ENCODE results near the gene AKAP6.

AKAP6 gene, protein sequence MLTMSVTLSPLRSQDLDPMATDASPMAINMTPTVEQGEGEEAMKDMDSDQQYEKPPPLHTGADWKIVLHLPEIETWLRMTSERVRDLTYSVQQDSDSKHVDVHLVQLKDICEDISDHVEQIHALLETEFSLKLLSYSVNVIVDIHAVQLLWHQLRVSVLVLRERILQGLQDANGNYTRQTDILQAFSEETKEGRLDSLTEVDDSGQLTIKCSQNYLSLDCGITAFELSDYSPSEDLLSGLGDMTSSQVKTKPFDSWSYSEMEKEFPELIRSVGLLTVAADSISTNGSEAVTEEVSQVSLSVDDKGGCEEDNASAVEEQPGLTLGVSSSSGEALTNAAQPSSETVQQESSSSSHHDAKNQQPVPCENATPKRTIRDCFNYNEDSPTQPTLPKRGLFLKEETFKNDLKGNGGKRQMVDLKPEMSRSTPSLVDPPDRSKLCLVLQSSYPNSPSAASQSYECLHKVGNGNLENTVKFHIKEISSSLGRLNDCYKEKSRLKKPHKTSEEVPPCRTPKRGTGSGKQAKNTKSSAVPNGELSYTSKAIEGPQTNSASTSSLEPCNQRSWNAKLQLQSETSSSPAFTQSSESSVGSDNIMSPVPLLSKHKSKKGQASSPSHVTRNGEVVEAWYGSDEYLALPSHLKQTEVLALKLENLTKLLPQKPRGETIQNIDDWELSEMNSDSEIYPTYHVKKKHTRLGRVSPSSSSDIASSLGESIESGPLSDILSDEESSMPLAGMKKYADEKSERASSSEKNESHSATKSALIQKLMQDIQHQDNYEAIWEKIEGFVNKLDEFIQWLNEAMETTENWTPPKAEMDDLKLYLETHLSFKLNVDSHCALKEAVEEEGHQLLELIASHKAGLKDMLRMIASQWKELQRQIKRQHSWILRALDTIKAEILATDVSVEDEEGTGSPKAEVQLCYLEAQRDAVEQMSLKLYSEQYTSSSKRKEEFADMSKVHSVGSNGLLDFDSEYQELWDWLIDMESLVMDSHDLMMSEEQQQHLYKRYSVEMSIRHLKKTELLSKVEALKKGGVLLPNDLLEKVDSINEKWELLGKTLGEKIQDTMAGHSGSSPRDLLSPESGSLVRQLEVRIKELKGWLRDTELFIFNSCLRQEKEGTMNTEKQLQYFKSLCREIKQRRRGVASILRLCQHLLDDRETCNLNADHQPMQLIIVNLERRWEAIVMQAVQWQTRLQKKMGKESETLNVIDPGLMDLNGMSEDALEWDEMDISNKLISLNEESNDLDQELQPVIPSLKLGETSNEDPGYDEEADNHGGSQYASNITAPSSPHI (N-terminal part only)

DNA sequence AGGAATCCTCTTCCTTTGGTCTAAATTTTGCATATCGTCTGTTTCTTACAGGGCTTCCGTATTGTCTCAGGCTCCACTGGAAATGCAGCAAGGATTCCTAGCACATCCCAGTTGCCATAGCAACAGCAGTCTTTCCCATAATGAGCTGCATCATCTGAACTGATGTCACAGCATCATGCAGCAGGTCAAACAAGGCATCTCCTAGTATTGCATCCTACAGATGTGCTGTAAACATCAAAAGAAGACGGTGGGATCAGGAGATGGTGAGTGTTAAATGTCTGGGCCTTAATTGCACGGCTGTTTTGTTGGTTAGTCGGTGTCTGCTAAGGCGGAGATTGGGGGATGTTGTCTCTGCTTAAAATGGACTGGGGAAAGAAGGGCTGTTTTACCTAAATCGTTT is at the start of gene AKAP6:
AKAP6 (plus strand) TSS at position 153 of the 400 bp plus-strand sequence. CDS start 104,196 bp downstream, outside the sequence.
- H3K27me3 Mint-ChIP-seq, result no peaks in the 10 kb centered on the region
- H3K4me3 Mint-ChIP-seq, result no peak within 1 kb of the TSS
- no peak for DNase-seq
- peaks cover 2% of the 10 kb centered on the region for H3K9me3 Mint-ChIP-seq
- no peak within 1 kb of the TSS for H3K27ac Mint-ChIP-seq
- H3K4me1 Mint-ChIP-seq, result no peaks in the 10 kb centered on the region
- no peaks in the 10 kb centered on the region for H3K36me3 Mint-ChIP-seq
- CTCF ChIA-PET, result interaction anchor here (1.0 kb wide), 1 partner anchor 74 kb away, joined by 3 read pairs; no protein-coding TSS in a partner anchor

DNA sequence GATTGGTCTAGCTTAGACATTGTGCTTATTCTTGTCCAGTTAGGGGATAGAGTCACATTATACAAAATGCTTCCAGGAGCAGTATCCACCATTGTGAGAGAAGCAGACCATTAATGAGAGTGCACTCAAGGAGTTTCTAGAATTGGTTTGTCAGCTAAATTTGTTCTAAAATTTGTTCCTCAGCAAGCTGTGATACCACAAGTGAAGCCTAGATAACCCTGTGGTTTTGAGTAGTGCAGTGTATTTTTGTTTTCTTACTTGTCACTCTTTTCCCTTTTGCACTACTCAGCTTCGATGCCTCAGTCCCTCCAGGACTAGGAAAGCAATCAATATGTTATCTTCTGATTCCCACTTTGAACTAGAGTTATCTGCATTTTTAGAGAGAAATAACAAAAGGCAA is 42.5 kb upstream of the AKAP6 start:
- H3K27me3 Mint-ChIP-seq, result no peaks in the 10 kb centered on the region
- no peak for DNase-seq
- H3K9me3 Mint-ChIP-seq, result peaks cover 7% of the 10 kb centered on the region
- CTCF ChIA-PET, result no interaction called here
- H3K27ac Mint-ChIP-seq, result no peak overlapping the region
- no peaks in the 10 kb centered on the region for H3K36me3 Mint-ChIP-seq
- H3K4me3 Mint-ChIP-seq, result no peak overlapping the region
- H3K4me1 Mint-ChIP-seq, result no peaks in the 10 kb centered on the region

DNA sequence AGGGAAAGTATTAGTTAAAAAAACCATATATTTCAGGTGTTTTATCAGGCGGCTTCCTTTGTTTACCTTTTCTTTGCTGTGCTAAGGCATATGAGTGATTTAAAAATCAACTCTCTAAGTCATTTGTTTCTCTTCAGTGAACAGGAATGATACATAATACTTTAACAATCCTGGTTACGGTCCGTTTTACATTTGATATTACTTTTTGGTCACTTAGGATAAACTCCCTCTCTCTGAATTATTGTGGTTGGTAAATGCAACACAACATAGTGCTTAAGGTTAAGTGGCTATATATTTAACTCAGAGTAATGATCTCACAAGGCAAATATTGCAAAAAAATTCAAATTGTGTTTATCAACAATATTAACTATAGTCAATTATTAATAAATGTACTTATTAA is 32.7 kb upstream of the AKAP6 start:
- Mint-ChIP-seq H3K27ac (no peak overlapping the region), H3K4me3 (no peak overlapping the region), H3K27me3 (no peaks in the 10 kb centered on the region), H3K4me1 (no peaks in the 10 kb centered on the region), H3K36me3 (no peaks in the 10 kb centered on the region), H3K9me3 (peaks cover 1% of the 10 kb centered on the region)
- no peak for DNase-seq
- CTCF ChIA-PET, result no interaction called here

DNA sequence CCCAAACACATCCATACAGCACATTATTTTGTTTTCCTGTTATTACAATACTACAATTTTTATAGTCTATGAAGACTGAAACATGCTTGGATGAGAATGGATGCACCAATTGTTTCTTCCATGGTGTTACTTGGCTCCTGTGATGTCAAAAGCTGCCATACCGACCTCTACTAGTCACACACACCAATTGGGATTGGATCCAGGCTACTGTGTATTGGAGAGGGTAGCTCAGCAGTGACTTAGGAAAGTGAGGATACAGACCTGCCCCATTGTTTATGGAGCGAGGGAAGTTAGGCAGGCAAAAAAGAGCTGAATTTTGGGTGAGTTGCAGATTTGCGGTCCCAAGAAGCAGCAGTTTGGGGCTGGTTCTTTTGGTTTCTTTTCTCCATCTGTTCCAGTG is 30.8 kb upstream of the AKAP6 start:
- no peaks in the 10 kb centered on the region for H3K36me3 Mint-ChIP-seq
- no peak overlapping the region for H3K4me3 Mint-ChIP-seq
- no peaks in the 10 kb centered on the region for H3K9me3 Mint-ChIP-seq
- no peak overlapping the region for H3K27ac Mint-ChIP-seq
- H3K27me3 Mint-ChIP-seq, result no peaks in the 10 kb centered on the region
- H3K4me1 Mint-ChIP-seq, result no peaks in the 10 kb centered on the region
- CTCF ChIA-PET, result no interaction called here
- DNase-seq, result no peak

DNA sequence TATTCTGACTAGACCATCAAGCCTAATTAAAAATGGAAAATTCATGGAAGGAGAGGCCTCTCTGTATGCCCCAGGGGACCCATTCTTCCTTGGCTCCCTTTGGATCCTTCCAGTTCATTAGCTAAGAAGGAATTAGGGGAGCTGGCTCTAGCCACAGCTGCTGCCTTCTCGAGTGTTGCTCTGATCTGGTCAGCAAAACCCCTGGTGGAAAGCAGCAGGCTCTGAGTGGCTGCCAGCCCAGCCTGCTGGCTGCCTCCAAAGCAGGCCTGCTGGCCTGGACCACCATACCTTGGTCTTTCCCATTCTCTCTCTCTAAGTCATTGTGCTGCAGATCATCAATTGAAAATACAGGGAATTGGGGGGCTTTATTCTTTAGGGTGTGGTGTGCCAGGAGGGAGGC is 29.0 kb upstream of the AKAP6 start:
- no peaks in the 10 kb centered on the region for H3K4me1 Mint-ChIP-seq
- CTCF ChIA-PET, result no interaction called here
- DNase-seq, result no peak
- H3K27me3 Mint-ChIP-seq, result no peaks in the 10 kb centered on the region
- H3K4me3 Mint-ChIP-seq, result no peak overlapping the region
- no peaks in the 10 kb centered on the region for H3K9me3 Mint-ChIP-seq
- no peaks in the 10 kb centered on the region for H3K36me3 Mint-ChIP-seq
- H3K27ac Mint-ChIP-seq, result no peak overlapping the region

DNA sequence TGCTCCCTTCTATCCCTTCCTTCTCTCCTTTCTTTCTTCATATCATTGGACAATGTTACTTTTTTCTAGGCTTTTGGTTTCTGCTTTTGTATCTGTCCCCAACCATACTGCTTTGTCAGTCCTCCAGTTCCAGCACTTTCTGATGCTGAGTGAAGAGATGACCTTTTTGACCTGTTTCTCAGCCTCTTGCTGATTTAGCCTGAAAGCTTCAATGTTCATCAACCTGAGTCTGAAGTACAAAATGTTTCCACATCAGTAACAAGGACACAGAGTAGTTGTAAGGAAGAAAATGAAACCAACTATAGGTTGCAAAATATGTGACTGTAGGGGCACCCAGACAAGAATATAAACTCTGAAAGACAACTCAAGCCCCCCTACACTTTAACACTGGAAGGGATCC is 25.2 kb upstream of the AKAP6 start:
- Mint-ChIP-seq H3K9me3 (no peaks in the 10 kb centered on the region), H3K27ac (no peak overlapping the region), H3K27me3 (no peaks in the 10 kb centered on the region), H3K36me3 (no peaks in the 10 kb centered on the region), H3K4me1 (no peaks in the 10 kb centered on the region), H3K4me3 (no peak overlapping the region)
- CTCF ChIA-PET, result no interaction called here
- DNase-seq, result no peak

DNA sequence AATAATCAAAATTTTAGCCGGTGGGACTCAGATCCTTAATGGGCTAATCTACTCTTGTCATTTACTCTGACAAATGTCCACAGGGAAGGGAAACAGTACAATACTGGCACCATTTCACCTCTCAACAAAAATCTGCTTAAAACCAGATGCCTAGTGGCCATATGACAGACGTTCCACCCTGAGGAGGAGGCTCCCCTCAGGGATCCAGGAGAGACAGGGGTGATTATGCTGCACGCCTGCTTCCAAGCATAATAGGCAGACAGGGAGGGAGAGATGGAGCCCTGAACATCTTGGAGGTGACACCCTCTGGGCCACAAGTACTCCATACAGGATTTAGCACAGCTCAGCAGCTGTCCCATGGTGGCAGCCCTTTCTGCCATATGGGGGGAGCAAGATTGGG is 24.8 kb upstream of the AKAP6 start:
- H3K9me3 Mint-ChIP-seq, result no peaks in the 10 kb centered on the region
- CTCF ChIA-PET, result no interaction called here
- no peaks in the 10 kb centered on the region for H3K27me3 Mint-ChIP-seq
- H3K4me1 Mint-ChIP-seq, result no peaks in the 10 kb centered on the region
- no peak overlapping the region for H3K4me3 Mint-ChIP-seq
- DNase-seq, result no peak
- H3K36me3 Mint-ChIP-seq, result no peaks in the 10 kb centered on the region
- no peak overlapping the region for H3K27ac Mint-ChIP-seq

DNA sequence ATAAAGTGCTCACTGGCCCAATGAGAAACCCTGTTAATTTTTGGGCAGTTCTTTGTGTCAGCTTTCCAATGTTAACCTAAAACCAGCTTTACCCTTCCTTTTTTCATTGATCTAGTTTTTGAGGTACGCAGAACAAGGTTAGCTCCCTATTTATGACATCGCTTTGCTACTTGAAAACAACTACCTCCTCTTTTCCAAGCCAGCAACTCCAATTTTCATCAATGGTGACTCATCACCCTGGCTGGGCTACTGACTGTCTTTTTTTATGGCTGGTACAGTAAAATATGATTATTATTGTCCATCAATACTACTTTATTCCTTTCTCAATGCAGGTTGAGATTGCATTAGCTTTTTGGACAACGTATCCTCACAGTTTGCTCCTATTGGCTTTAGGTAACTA is 22.5 kb upstream of the AKAP6 start:
- Mint-ChIP-seq H3K9me3 (no peaks in the 10 kb centered on the region), H3K36me3 (no peaks in the 10 kb centered on the region), H3K4me1 (no peaks in the 10 kb centered on the region), H3K4me3 (no peak overlapping the region), H3K27ac (no peak overlapping the region), H3K27me3 (no peaks in the 10 kb centered on the region)
- CTCF ChIA-PET, result no interaction called here
- DNase-seq, result no peak

DNA sequence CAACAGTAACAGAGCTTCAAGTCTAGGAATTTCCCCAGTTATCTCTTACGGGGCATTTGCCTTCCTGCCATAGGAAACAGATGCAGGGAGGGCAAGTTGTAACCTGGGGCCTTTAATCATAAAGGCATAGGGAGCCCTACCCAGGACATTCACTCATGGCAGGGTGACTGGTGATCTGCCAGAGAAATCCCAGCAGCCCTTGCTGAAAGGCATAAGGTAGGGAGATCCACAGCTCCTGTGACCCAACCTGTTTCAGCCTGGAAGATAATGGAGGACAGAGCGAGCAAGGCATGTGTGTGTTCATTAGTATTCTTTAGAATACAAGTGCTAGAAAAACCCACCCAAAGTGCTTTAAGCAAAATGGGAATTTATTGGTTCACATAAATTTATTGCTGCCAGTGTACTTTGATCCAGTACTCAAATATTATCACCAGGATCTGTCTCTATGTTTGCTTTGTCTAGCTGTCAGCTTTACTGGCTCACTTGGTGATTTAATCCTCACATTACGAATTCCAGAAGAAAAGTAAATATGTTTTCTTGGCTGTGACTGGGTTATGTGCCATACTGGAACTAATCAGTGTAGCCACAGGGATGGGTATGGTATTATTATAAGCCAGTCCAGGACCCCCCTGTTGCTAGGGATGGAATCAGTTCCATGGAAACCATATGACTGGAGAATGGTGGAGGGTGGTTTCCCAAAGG is 21.1 kb upstream of the AKAP6 start:
- H3K27ac Mint-ChIP-seq, result no peak overlapping the region
- H3K27me3 Mint-ChIP-seq, result no peaks in the 10 kb centered on the region
- no peaks in the 10 kb centered on the region for H3K9me3 Mint-ChIP-seq
- no peaks in the 10 kb centered on the region for H3K4me1 Mint-ChIP-seq
- no peak overlapping the region for H3K4me3 Mint-ChIP-seq
- no peak for DNase-seq
- CTCF ChIA-PET, result no interaction called here
- no peaks in the 10 kb centered on the region for H3K36me3 Mint-ChIP-seq

DNA sequence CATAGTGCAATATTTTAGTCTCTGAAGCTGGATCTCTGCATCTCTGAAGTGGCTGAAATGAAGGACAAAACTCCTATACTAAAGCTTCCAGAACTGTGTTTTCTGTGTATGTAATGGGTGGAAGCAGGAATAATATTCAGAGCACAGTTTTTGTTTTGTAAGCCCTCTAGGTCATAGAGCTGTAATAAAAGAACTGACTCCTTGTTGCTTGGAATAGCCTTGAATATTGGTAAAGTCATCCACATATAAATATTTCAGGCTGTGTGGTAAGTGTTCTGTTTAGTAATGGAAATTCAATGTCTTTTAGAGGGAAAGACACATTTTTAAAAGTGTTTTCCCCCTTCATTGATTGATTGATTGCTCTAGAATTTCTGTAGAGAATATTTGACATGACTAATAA is 18.2 kb upstream of the AKAP6 start:
- CTCF ChIA-PET, result no interaction called here
- H3K4me1 Mint-ChIP-seq, result no peaks in the 10 kb centered on the region
- H3K4me3 Mint-ChIP-seq, result no peak overlapping the region
- H3K27ac Mint-ChIP-seq, result no peak overlapping the region
- H3K36me3 Mint-ChIP-seq, result no peaks in the 10 kb centered on the region
- H3K9me3 Mint-ChIP-seq, result no peaks in the 10 kb centered on the region
- no peaks in the 10 kb centered on the region for H3K27me3 Mint-ChIP-seq
- DNase-seq, result no peak

DNA sequence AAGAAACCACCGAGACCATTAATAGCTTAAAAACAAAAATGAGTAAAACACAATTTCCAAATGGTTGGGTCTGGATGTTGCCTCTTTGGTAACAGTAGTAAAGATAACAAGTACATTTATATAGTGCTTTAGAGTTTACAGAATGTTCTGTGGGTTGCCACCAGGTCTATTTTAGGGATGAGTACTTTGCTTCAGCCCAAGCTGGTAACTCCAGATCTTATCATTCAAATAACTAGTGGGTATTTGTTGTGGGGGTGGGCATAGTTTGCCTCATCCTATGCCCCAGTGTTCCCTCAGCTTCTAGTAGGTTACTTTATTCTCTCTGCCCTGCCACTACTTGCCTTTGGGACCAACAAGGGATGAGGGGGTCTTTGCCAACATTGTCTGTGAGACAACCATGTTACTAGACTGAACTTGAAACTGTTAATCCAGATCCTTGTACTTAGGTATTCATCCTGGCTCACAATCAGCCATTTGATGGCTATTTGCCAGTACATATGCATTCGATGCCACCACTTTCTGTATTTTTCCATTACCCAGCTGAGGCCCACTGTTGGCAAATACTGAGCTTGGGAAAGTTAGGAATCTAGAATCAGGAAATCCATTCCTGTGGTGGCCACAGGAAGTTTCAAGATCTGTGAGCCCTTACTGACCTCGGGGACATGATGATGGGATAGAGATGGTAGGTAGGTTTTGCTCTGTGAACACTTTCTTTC is 17.6 kb upstream of the AKAP6 start:
- Mint-ChIP-seq H3K4me3 (no peak overlapping the region), H3K36me3 (no peaks in the 10 kb centered on the region), H3K4me1 (no peaks in the 10 kb centered on the region), H3K9me3 (no peaks in the 10 kb centered on the region), H3K27ac (no peak overlapping the region), H3K27me3 (no peaks in the 10 kb centered on the region)
- CTCF ChIA-PET, result no interaction called here
- DNase-seq, result no peak

DNA sequence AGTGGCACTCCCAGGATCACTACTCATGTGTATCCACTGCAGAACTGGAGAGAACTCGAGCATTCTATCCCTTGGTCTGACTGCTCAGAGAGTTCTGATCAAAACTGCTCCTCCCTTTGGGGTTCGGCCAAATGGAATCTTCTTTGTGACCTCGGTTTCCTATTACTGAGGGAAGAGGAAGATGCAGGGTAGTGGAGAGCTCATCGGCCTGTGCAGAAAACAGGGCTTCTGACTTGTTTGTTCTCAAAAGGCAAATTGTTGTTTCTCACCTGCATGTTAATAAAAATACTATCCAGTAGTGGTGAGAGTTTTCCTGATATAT is 17.1 kb upstream of the AKAP6 start:
- Mint-ChIP-seq H3K27me3 (no peaks in the 10 kb centered on the region), H3K27ac (no peak overlapping the region), H3K36me3 (no peaks in the 10 kb centered on the region), H3K4me1 (no peaks in the 10 kb centered on the region), H3K9me3 (no peaks in the 10 kb centered on the region), H3K4me3 (no peak overlapping the region)
- DNase-seq, result no peak
- CTCF ChIA-PET, result no interaction called here

DNA sequence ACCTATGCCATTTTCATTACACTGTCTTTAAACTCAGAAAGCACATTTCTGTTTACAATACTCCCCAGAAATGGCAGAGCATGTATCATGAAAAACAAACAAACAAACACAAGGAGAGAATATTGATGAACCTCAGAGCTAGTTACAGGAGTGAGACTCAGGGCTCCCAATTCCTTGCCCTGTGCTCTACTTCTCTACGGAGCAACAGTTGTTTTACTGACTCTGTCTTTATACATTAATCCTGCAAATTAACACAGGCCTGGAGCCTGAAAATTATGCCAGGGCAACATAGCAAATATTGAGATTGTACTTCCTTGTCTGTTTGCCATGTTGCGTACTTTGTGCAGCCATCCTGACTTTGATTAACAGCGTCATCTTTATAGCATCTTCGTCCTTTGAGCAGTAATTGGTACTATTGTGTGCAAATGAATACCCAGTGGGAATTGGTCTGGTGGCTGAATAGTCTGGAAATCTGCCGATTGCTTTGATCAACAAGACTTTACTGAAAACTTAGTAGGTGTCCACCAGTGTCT is 15.2 kb upstream of the AKAP6 start:
- H3K9me3 Mint-ChIP-seq, result no peaks in the 10 kb centered on the region
- no peak for DNase-seq
- H3K27ac Mint-ChIP-seq, result no peak overlapping the region
- H3K4me3 Mint-ChIP-seq, result no peak overlapping the region
- CTCF ChIA-PET, result no interaction called here
- peaks cover 3% of the 10 kb centered on the region for H3K27me3 Mint-ChIP-seq
- H3K36me3 Mint-ChIP-seq, result no peaks in the 10 kb centered on the region
- H3K4me1 Mint-ChIP-seq, result no peaks in the 10 kb centered on the region

Data from activated naive CD4-positive, alpha-beta T cell treated with anti-CD3 and anti-CD28 coated beads, Interleukin-2, amount 10 ng/mL, durations not matched to agents 7 days and 5 days (primary cell).